ENCODE results near the gene COPS9.

DNA sequence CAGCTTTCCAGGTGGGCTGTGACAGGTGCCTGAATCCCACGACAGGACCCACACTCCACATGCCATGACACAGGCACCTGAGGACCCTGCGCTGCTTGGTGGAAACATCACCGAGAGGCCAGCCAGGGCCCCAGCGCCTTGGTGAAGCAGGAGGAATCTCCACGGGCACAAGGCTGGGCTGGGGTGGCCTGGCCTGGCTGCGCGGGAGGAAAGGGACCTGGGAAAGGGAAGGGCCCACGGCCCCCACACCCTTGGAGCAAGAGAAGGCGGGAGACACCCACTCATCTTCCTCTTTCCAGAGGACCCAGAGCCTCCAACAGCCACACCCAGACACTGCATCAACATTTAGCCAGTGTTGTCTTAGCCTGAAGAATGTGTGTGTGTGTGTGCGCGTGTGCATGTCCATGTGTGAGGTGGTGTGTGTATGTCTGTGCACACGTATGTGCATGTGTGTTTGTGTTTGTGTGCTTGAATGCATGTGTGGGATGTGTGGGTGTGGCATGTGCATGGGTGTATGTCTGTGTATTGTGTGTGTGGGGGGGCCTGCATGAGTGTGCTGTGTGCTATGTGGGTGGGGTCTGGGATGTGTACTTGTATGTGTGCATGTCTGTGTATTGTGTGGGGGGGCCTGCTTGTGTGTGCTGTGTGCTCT, 10.6 kb upstream of the COPS9 start:
- TF ChIP-seq CTCF (conservative IDR thresholded peaks at IDR 0.05 in 1 of 2, IDR thresholded peaks at IDR 0.05 in 1 of 2; ENCODE audit: extremely low read depth in 1 of 2, insufficient read depth in 1 of 2, low read depth in 1 of 2, low read length in 2 of 2): no peak
- no peak for TF ChIP-seq EZH2 (IDR thresholded peaks at IDR 0.05; ENCODE audit: borderline replicate concordance, low read length)
